HG02884 (cell line): ENCODE measurements around the gene PLEKHG4.

ENCODE experiments used
- ATAC-seq: cut with Tn5 transposase; IDR thresholded peaks from one replicate; pipeline ENCODE4 v1.9.1; 2021; ENCODE audit warnings: mild to moderate bottlenecking, moderate library complexity; ENCODE audit not compliant: unreplicated experiment

The PLEKHG4 gene

GRCh38 chr16:67283826-67284555 is 4.7 kb downstream of the PLEKHG4 start:
- no peak for ATAC-seq

GRCh38 chr16:67284699-67285646 is 5.6 kb downstream of the PLEKHG4 start:
- ATAC-seq = no peak

- no peak for ATAC-seq
Observed at GRCh38 chr16:67286441-67287235, 7.3 kb downstream of the PLEKHG4 start.

- ATAC-seq = no peak
Observed at GRCh38 chr16:67287960-67288359, 8.6 kb downstream of the PLEKHG4 start.

- no peak for ATAC-seq
Observed at GRCh38 chr16:67291461-67291860, 12.1 kb downstream of the PLEKHG4 start.

GRCh38 chr16:67294171-67294757 is 14.9 kb downstream of the PLEKHG4 start:
- ATAC-seq = no peak

GRCh38 chr16:67294938-67295361 is 15.6 kb downstream of the PLEKHG4 start:
- no peak for ATAC-seq

GRCh38 chr16:67296420-67296819 is 17.1 kb downstream of the PLEKHG4 start:
- no peak for ATAC-seq

- ATAC-seq = no peak
Observed at GRCh38 chr16:67298277-67298676, 18.9 kb downstream of the PLEKHG4 start.

- ATAC-seq = no peak
Observed at GRCh38 chr16:67299269-67299668, 19.9 kb downstream of the PLEKHG4 start.

GRCh38 chr16:67301080-67301782 is 21.9 kb downstream of the PLEKHG4 start:
- ATAC-seq = no peak

- ATAC-seq = no peak
Observed at GRCh38 chr16:67302076-67302475, 22.7 kb downstream of the PLEKHG4 start.

- ATAC-seq = no peak
Observed at GRCh38 chr16:67302970-67303369, 23.6 kb downstream of the PLEKHG4 start.

GRCh38 chr16:67304020-67304419 is 24.7 kb downstream of the PLEKHG4 start:
- ATAC-seq = no peak

GRCh38 chr16:67305216-67306071 is 26.1 kb downstream of the PLEKHG4 start:
- no peak for ATAC-seq

GRCh38 chr16:67310561-67310960 is 31.2 kb downstream of the PLEKHG4 start:
- ATAC-seq = no peak

GRCh38 chr16:67311607-67312488 is 32.5 kb downstream of the PLEKHG4 start:
- peak; percentile 85 for ATAC-seq

GRCh38 chr16:67312719-67313118 is 33.4 kb downstream of the PLEKHG4 start:
- no peak for ATAC-seq
